Spleen (tissue), 11 donors: ENCODE measurements around the gene EFCAB5. TPM values are rescaled to one million over a fixed set of nuclear protein-coding genes. Genes with fewer than 3 reads are reported as not detected.

Experiments
- DNase-seq: peaks from one replicate; pipeline ENCODE4 v3.0.0-alpha.2; 2020
- H3K27ac ChIP-seq, 8 donors: fragments of 200-600 bp; sonication (generic) in 7 of 8; 1 replicate in 4 of 8; 2 replicates in 4 of 8; pipeline versions ENCODE4 v1.5.0 to v1.8.0; 2016 to 2021; ENCODE audit warnings: inconsistent platforms in 4 of 8, mild to moderate bottlenecking in 4 of 8, moderate library complexity in 1 of 8
- H3K27me3 ChIP-seq, 7 donors: fragments of 200-600 bp; sonication (generic) in 6 of 7; replicated peaks in 1 of 7; 1 replicate in 4 of 7; 2 replicates in 3 of 7; pipeline versions ENCODE4 v1.5.0 to v1.8.0; 2016 to 2021; ENCODE audit warnings: inconsistent platforms in 3 of 7, mild to moderate bottlenecking in 1 of 7
- H3K36me3 ChIP-seq, 6 donors: fragments of 200-600 bp; sonication (generic) in 5 of 6; 1 replicate in 4 of 6; 2 replicates in 2 of 6; pipeline versions ENCODE4 v1.5.0 to v1.8.0; 2016 to 2021; ENCODE audit warnings: inconsistent platforms in 2 of 6
- H3K4me1 ChIP-seq, 6 donors: fragments of 200-600 bp; sonication (generic) in 5 of 6; 1 replicate in 3 of 6; 2 replicates in 3 of 6; pipeline versions ENCODE4 v1.5.0 to v1.8.0; 2016 to 2021; ENCODE audit warnings: inconsistent platforms in 3 of 6
- H3K4me3 ChIP-seq, 8 donors: fragments of 200-600 bp; sonication (generic) in 7 of 8; 1 replicate in 4 of 8; 2 replicates in 4 of 8; pipeline versions ENCODE4 v1.5.0 to v1.8.0; 2016 to 2021; ENCODE audit warnings: inconsistent platforms in 4 of 8, mild to moderate bottlenecking in 4 of 8, moderate library complexity in 2 of 8
- H3K9me3 ChIP-seq, 8 donors: fragments of 200-600 bp; sonication (generic) in 7 of 8; 1 replicate in 4 of 8; 2 replicates in 4 of 8; pipeline versions ENCODE4 v1.5.0 to v1.8.0; 2016 to 2021; ENCODE audit warnings: inconsistent platforms in 4 of 8
- POLR2A ChIP-seq, 3 donors: fragments of 450-650 bp; IDR thresholded peaks; one replicate each; pipeline ENCODE4 v1.5.1; 2017; ENCODE audit warnings: antibody characterized with exemption in 3 of 3, mild to moderate bottlenecking in 1 of 3
- POLR2AphosphoS5 ChIP-seq, 3 donors: sonication (generic); formaldehyde crosslinking; IDR thresholded peaks; one replicate each; pipeline ENCODE4 v1.5.1; 2017; ENCODE audit warnings: antibody characterized with exemption in 3 of 3
- WGBS, 5 donors: extraction: QIAGEN DNeasy Blood & Tissue Kit in 3 of 5; methylation state at CpG; one replicate each; pipeline versions ENCODE4 v1.1.5 to v1.1.7; 2013 to 2018; 5-methylcytosine and 5-hydroxymethylcytosine counted together
- intact Hi-C: fragments of 100-400 bp; cut with DNase I; formaldehyde crosslinking; loops from one replicate; pipeline ENCODE4 v1.15.0; 2023; ENCODE audit warnings: low total_unique reads
- polyA plus RNA-seq, 3 donors: library from polyadenylated mRNA; stranded (reverse); fragments of 200-250 nt; gene quantifications; one replicate each; pipeline ENCODE4 v1.2.1, GENCODE V29; 2013
- total RNA-seq, 7 donors: library from RNA; depleted of rRNA in 3 of 7; stranded (reverse); fragments of >200 nt in 3 of 7; fragmentation: NEBNext Ultra II Directional in 4 of 7; extraction: Animal tissue kit (Norgen Biotek cat#: 25700) in 4 of 7; gene quantifications; one replicate each; pipeline versions ENCODE4 v1.1.0 to v1.2.1, GENCODE V29; 2016 to 2021
- TF ChIP-seq, protein P1 (sequence below), 11 experiments: fragments of 200-600 bp in 7 of 11; fragments of 450-650 bp in 4 of 11; sonication (generic) in 4 of 11; IDR thresholded peaks in 8 of 11; conservative IDR thresholded peaks in 3 of 11; 1 replicate in 7 of 11; 2 replicates in 4 of 11; pipeline versions ENCODE4 v1.4.0 to v1.8.0; 2016 to 2021; ENCODE audit warnings: antibody characterized with exemption in 11 of 11, inconsistent platforms in 4 of 11, mild to moderate bottlenecking in 1 of 11
- donor health status: healthy with polysubstance abuse.
- donor health status: DM: no; HTN: no; CAD: no; lungs with moderate emphysema.
- donor health status: DM: no; HTN: no; CAD: no.
- donor health status: Bipolar disorder and iron deficiency.
- donor health status: healthy.
- donor health status: DM: no; HTN: no; CAD: no.
- donor health status: DM: yes; HTN: yes; CAD: no.

Gene EFCAB5
- total and polyA plus RNA-seq, 10 donors, result 0.10 to 3.2 (median 0.89) TPM; not detected in 1

DNA sequence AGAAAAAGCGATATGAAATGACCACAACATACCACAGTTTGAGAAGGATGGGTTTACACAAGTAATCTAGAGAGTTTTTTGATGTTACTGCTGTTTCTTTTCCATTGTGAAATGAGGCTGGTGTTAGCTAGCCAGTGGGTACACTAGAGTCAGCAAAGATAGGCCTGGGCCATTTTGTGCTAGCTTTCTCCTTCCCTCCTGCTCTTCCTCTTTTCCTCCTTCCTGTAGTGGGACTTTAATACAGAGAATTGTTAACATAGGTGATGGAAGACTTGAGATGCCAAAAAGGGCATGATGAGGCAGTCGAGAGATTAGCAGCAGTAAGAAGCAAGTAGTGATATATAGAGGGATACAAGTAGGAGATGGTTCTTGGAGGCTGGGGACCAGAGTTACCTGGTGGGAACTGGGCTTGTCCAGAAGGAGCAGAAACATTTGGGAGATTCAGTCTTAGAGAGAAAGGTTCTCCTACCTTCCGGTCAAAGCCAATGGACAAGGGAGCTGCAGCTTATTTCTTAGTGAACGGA is 182.9 kb downstream of the EFCAB5 start:
- H3K4me1 ChIP-seq, result peaks cover 10 to 76% (median 53%) of the 10 kb centered on the region in 6 donors
- peaks cover 0 to 81% (median 26%) of the 10 kb centered on the region in 6 donors for H3K36me3 ChIP-seq
- DNase-seq, result no peak
- no peaks in the 10 kb centered on the region for H3K9me3 ChIP-seq
- no peak overlapping the region for H3K27ac ChIP-seq
- 90 to 95% (median 93%) methylated on average over 4 of the region's 4 CpGs for WGBS, 5 donors
- no peaks in the 10 kb centered on the region for H3K27me3 ChIP-seq
- TF ChIP-seq, protein P1, sequence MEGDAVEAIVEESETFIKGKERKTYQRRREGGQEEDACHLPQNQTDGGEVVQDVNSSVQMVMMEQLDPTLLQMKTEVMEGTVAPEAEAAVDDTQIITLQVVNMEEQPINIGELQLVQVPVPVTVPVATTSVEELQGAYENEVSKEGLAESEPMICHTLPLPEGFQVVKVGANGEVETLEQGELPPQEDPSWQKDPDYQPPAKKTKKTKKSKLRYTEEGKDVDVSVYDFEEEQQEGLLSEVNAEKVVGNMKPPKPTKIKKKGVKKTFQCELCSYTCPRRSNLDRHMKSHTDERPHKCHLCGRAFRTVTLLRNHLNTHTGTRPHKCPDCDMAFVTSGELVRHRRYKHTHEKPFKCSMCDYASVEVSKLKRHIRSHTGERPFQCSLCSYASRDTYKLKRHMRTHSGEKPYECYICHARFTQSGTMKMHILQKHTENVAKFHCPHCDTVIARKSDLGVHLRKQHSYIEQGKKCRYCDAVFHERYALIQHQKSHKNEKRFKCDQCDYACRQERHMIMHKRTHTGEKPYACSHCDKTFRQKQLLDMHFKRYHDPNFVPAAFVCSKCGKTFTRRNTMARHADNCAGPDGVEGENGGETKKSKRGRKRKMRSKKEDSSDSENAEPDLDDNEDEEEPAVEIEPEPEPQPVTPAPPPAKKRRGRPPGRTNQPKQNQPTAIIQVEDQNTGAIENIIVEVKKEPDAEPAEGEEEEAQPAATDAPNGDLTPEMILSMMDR (IDR thresholded peaks at IDR 0.05 in 8 of 11, conservative IDR thresholded peaks at IDR 0.05 in 3 of 11), result no peak
- TF ChIP-seq POLR2A (IDR thresholded peaks at IDR 0.05), result no peak
- no peak for TF ChIP-seq POLR2AphosphoS5 (IDR thresholded peaks at IDR 0.05)
- intact Hi-C loops, result no loop called here
- H3K4me3 ChIP-seq, result no peak overlapping the region

DNA sequence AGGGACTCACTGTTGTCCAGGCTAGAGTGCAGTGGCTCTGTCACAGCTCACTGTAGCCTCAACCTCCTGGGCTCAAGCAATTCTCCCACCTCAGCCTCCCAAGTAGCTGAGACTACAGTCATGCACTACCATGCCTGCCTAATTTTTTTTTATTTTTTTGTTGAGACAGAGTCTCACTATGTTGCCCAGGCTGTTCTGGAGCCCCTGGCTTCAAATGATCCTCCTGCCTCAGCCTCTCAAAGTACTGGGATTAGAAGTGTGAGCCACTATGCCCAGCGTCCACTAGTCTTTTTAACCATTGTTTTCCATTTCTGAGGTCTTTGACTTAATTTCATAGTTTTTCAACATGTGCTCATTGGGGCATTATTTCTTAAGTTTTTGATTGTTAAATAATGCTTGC is 188.7 kb downstream of the EFCAB5 start:
- no peak for TF ChIP-seq POLR2A (IDR thresholded peaks at IDR 0.05)
- TF ChIP-seq, protein P1 (IDR thresholded peaks at IDR 0.05 in 8 of 11, conservative IDR thresholded peaks at IDR 0.05 in 3 of 11), result no peak
- TF ChIP-seq POLR2AphosphoS5 (IDR thresholded peaks at IDR 0.05), result no peak
- Histone ChIP-seq H3K36me3 (peaks cover 0 to 92% (median 20%) of the 10 kb centered on the region in 6 donors), H3K4me1 (peaks cover 5 to 26% (median 11%) of the 10 kb centered on the region in 6 donors), H3K9me3 (no peaks in the 10 kb centered on the region), H3K4me3 (no peak overlapping the region), H3K27me3 (no peaks in the 10 kb centered on the region), H3K27ac (no peak overlapping the region)
- 90 to 98% (median 93%) methylated on average over 1 of the region's 1 CpG for WGBS, 5 donors
- intact Hi-C loops, result loop anchor here (10.0 kb wide), 1 partner anchor 145 kb away; no protein-coding TSS in a partner anchor
- no peak for DNase-seq

DNA sequence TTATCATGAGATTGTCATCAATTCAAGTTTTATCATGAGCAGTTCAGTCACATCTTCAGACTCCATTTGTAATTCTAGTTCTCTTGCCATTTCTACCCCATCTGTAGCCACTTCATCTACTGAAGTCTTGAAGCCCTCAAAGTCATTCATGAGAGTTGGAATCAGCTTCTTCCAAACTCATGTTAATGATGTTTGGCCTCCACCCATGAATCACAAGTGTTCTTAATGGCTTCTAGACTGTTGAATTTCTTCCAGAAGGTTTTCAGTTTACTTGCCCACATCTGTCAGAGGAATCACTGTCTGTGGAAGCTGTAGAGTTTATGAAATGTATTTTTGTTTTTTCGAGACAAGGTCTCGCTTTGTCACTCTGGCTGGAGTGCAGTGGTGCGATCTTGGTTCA is 191.2 kb downstream of the EFCAB5 start:
- no peak for DNase-seq
- peaks cover 0 to 16% (median 1%) of the 10 kb centered on the region in 6 donors for H3K4me1 ChIP-seq
- TF ChIP-seq POLR2AphosphoS5 (IDR thresholded peaks at IDR 0.05) (no peak), POLR2A (IDR thresholded peaks at IDR 0.05) (no peak)
- TF ChIP-seq, protein P1 (IDR thresholded peaks at IDR 0.05 in 8 of 11, conservative IDR thresholded peaks at IDR 0.05 in 3 of 11), result no peak
- WGBS, 5 donors, result 94 to 99% (median 96%) methylated on average over 3 of the region's 3 CpGs
- H3K27ac ChIP-seq, result no peak overlapping the region
- H3K36me3 ChIP-seq, result peaks cover 0 to 84% (median 25%) of the 10 kb centered on the region in 6 donors
- no peaks in the 10 kb centered on the region for H3K9me3 ChIP-seq
- intact Hi-C loops, result loop anchor here (10.0 kb wide), 1 partner anchor 142 kb away; no protein-coding TSS in a partner anchor
- H3K4me3 ChIP-seq, result no peak overlapping the region
- no peaks in the 10 kb centered on the region for H3K27me3 ChIP-seq

DNA sequence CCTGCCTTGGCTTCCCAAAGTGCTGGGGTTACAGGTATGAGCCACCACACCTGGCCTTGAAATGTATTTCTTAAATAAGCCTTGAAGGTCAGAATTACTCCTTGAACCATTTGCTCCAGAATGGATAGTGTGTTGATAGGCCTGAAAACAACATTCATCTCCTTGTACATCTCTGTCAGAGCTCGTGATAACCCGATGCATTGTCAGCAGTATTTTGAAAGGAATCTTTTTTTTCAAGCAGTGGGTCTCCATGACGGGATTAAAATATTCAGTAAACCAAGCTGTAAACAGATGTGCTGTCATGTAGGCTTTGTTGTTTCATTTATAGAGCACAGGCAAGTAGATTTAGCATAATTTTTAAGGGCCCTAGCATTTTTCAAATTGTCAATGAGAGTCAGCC is 191.8 kb downstream of the EFCAB5 start:
- no peak overlapping the region for H3K27ac ChIP-seq
- WGBS, 5 donors, result 94 to 99% (median 98%) methylated on average over 3 of the region's 3 CpGs
- intact Hi-C loops, result loop anchor here (10.0 kb wide), 1 partner anchor 142 kb away; no protein-coding TSS in a partner anchor
- H3K36me3 ChIP-seq, result peaks cover 0 to 80% (median 20%) of the 10 kb centered on the region in 6 donors
- H3K27me3 ChIP-seq, result no peaks in the 10 kb centered on the region
- H3K4me3 ChIP-seq, result no peak overlapping the region
- TF ChIP-seq POLR2A (IDR thresholded peaks at IDR 0.05), result no peak
- TF ChIP-seq, protein P1 (IDR thresholded peaks at IDR 0.05 in 8 of 11, conservative IDR thresholded peaks at IDR 0.05 in 3 of 11), result no peak
- no peak for TF ChIP-seq POLR2AphosphoS5 (IDR thresholded peaks at IDR 0.05)
- H3K4me1 ChIP-seq, result peaks cover 4 to 21% (median 7%) of the 10 kb centered on the region in 6 donors
- no peaks in the 10 kb centered on the region for H3K9me3 ChIP-seq
- no peak for DNase-seq
